Mesodermal cell (in vitro differentiated cells): ENCODE data around the gene RIPOR2.

ENCODE experiments used
- H3K27ac ChIP-seq: 2 replicates; pipeline ENCODE4 v1.7.0; 2013; ENCODE audit warnings: mild to moderate bottlenecking, low read depth, low read length, moderate library complexity; ENCODE audit not compliant: severe bottlenecking
- H3K36me3 ChIP-seq: 2 replicates; pipeline ENCODE4 v1.7.1; 2013; ENCODE audit warnings: mild to moderate bottlenecking, low read length, moderate library complexity; ENCODE audit not compliant: control insufficient read depth, insufficient read depth
- H3K4me1 ChIP-seq: one replicate; pipeline ENCODE4 v1.7.1; 2013; ENCODE audit warnings: mild to moderate bottlenecking, low read length; ENCODE audit not compliant: insufficient read depth, control insufficient read depth, poor library complexity, severe bottlenecking
- H3K4me3 ChIP-seq: 2 replicates; pipeline ENCODE4 v1.7.0; 2013; ENCODE audit warnings: low read length, control low read depth, mild to moderate bottlenecking; ENCODE audit not compliant: insufficient read depth, poor library complexity, severe bottlenecking; ENCODE audit errors: extremely low read depth
- H3K9me3 ChIP-seq: 2 replicates; pipeline ENCODE4 v1.7.1; 2013; ENCODE audit warnings: mild to moderate bottlenecking, low read length, moderate library complexity; ENCODE audit not compliant: control insufficient read depth
- WGBS, 2 experiments: methylation state at CpG; one replicate each; pipeline ENCODE4 v1.1.5; 2013; ENCODE audit warnings: missing lambda C conversion rate in 2 of 2; ENCODE audit not compliant: insufficient coverage in 2 of 2; 5-methylcytosine and 5-hydroxymethylcytosine counted together

The RIPOR2 gene

GRCh38 chr6:24799541-24799915 is 136.2 kb downstream of the RIPOR2 start:
- Histone ChIP-seq H3K27ac (no peak overlapping the region), H3K4me1 (no peaks in the 10 kb centered on the region), H3K9me3 (no peaks in the 10 kb centered on the region), H3K4me3 (no peak overlapping the region), H3K36me3 (no peaks in the 10 kb centered on the region)
- WGBS, 2 experiments = 78 to 100% methylated on average over 1 of the region's 1 CpG

DNA sequence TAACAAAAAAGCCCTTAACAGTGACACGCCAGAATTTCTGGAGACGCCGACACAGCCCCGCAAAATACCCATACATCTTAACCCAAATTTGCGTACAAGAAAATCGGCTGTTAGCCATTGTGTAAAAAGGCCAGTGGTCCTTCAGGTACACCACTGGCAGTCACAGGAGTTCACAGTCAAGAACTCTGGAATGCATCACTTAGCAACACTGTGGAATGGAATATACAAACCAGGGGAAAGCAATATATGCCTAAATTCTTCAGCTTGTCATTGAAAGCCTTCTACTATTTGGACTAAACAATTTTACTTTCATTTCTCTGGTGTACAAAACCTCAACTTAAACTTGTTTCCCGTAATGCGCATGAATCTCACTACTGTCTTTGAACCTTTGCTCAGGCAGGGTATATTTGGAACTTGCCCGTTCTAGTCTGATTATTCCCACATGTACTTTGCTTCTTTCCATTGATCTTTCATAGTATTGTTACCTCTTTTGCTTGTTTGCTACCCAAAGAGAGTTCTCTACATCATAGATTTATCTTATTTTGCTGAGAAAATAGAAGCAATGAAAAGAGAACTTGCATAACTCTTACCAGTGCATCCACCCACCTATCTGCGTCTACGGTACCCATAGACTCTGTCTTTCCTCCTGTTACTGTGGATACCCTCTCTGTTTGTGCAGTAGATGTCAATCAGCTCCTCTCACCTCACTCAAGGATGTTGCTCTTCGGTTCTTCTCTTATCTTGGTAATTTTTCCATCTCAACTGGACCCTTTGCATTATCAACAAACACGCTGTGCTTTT is 136.8 kb downstream of the RIPOR2 start, which contains the start of gene ARMH2:
Gene ARMH2 (minus strand): TSS at position 178 of the 801 bp plus-strand sequence. CDS start 60 bp downstream, at position 118.
- WGBS, 2 experiments = 93% methylated on average over 12 to 13 of the region's 13 CpGs
- Histone ChIP-seq H3K4me1 (no peaks in the 10 kb centered on the region), H3K9me3 (no peaks in the 10 kb centered on the region), H3K27ac (no peak within 1 kb of the TSS), H3K36me3 (no peaks in the 10 kb centered on the region), H3K4me3 (no peak within 1 kb of the TSS)

DNA sequence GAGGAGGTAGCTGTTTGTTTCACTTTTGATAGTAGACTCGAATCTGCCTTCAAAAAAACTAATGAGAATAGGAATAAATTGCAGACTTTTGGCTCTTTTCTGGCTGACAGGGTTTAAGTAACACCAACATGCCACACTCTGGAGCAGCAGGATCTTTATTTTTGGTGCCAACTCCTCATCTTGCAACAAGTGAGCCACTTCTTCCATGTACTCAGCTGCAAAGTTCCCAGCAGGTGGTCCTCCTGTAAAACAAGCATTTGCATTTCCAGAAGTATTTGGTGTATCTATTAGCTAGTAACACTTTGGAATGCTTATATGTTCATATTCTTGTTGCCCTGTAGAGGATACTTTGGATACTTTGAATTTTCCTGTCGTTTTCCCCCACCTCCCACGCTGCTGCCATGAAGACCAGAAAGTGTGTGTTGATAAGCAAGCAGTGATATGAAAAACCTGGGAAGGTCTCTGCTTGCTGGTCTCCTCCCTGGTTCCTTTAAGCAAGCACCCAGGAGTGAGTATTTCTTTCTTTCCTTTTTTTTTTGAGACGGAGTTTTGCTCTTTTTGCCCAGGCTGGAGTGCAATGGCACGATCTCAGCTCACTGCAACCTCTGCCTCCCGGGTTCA is 138.1 kb downstream of the RIPOR2 start:
- H3K27ac ChIP-seq = no peak overlapping the region
- 84 to 93% methylated on average over 3 of the region's 6 CpGs for whole genome bisulfite sequencing, 2 experiments

GRCh38 chr6:24796616-24797290 is 139.0 kb downstream of the RIPOR2 start:
- 82 to 94% methylated on average over 3 to 4 of the region's 6 CpGs for WGBS, 2 experiments
- no peaks in the 10 kb centered on the region for H3K4me1 ChIP-seq
- no peaks in the 10 kb centered on the region for H3K9me3 ChIP-seq
- no peak overlapping the region for H3K4me3 ChIP-seq
- H3K36me3 ChIP-seq = no peaks in the 10 kb centered on the region
- H3K27ac ChIP-seq = no peak overlapping the region

More for the DNA sequence above, 138.1 kb downstream of the RIPOR2 start:
- Histone ChIP-seq H3K36me3 (no peaks in the 10 kb centered on the region), H3K4me3 (no peak overlapping the region), H3K9me3 (no peaks in the 10 kb centered on the region), H3K4me1 (no peaks in the 10 kb centered on the region)

DNA sequence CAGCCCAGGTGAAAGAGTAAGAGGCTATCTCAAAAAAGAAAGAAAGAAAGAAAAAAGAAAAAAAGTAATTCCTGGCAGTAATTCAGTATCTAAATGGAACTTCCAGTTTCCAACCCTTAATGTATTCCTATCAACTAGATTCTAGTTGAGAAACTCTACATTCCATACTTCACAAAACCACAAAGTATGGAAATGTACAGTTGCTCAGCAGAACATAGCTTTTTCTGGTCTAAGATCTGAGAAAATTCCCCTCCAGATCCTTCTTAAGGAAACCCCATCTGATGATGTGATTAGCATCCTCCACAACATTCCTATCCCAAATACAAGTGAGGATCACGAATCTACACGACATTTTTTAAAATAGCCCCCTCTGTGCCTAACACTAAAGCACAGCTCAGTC is 140.7 kb downstream of the RIPOR2 start:
- no peak overlapping the region for H3K27ac ChIP-seq
- WGBS, 2 experiments = 100% methylated on average over 1 of the region's 2 CpGs; no CpG with 5 or more reads in 1 of the 2 experiments
- H3K4me3 ChIP-seq = no peak overlapping the region
- H3K9me3 ChIP-seq = no peaks in the 10 kb centered on the region
- no peaks in the 10 kb centered on the region for H3K4me1 ChIP-seq
- H3K36me3 ChIP-seq = no peaks in the 10 kb centered on the region

DNA sequence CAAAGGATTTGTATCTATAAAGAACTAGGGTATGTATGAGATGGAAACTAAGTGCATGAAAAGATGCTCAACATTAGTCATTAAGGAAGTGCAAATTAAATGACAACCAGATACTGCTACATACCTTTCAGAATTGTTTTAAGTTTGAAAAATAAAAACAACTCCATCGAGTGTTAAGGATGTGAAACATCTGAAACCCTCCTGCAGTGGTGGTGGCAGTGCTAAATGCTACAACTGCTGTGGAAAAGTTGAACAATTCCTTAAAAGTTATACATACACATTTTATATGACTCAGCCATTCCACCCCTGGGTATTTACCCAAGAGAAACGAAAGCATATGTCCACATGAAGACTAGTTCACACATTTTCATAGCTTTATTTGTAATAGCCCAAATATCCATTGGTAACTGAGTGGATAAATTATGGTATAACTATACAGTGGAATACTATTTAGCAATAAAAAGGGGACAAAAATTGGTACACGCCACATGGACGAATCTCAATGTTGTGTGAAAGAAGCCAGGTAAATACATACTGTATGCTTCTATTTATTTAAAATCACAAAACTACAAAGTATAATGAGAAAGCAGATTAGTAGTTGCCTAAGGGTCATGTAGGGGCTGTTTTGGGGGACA is 147.6 kb downstream of the RIPOR2 start:
- H3K9me3 ChIP-seq = no peaks in the 10 kb centered on the region
- no peaks in the 10 kb centered on the region for H3K4me1 ChIP-seq
- no peak overlapping the region for H3K27ac ChIP-seq
- no peak overlapping the region for H3K4me3 ChIP-seq
- H3K36me3 ChIP-seq = peaks cover 47% of the 10 kb centered on the region
- WGBS, 2 experiments = no CpG with 5 or more reads among the region's 4 CpGs

DNA sequence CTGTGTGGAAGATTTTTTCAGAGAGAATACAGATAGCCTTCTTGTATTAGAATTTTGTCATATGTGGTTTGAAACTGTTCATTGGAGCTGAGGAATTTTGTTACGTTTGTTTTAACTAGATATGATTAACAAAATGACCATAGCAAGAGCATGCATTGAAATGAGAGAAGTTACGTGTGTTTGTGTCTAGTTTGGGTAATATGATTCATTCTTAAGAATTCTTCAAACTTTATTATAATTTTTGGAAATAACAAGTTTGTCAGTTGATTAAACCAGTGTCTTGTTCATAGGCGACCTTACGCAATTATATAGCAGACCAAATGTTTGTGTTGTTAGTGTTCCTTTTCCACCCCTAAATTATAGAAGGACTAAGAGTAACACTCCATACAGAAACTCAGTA is 155.6 kb downstream of the RIPOR2 start:
- H3K27ac ChIP-seq = no peak overlapping the region
- H3K4me3 ChIP-seq = no peak overlapping the region
- H3K4me1 ChIP-seq = no peaks in the 10 kb centered on the region
- no peaks in the 10 kb centered on the region for H3K9me3 ChIP-seq
- no CpG with 5 or more reads among the region's 4 CpGs for WGBS, 2 experiments
- peaks cover 54% of the 10 kb centered on the region for H3K36me3 ChIP-seq

DNA sequence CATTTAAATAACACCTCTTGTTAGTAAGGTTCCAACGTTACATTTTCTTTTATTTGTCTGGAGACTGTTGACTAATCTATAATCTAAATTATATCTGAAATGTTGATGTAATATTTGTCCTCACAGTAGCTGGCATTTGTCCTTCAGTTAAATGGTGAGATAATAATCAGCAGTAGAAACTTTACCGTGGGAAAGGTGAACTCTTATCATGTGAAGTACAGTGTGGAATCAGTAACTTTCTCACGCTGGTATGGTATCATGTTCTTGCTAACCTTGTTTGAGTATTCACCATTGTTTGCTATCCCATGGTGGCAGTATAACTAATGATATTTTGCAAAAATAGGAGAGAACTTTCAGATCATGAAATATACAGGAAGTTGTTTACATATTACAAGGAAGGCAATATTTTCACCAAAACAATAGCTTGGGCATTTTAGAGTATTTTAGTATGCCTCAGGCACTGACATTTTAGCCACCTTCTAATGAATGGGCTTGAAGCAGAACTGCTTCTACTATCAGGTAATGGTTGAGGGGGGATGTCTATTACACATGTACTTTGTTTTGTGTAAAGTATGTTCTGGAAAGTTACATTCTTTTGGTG is 156.2 kb downstream of the RIPOR2 start:
- peaks cover 50% of the 10 kb centered on the region for H3K36me3 ChIP-seq
- H3K27ac ChIP-seq = no peak overlapping the region
- H3K4me3 ChIP-seq = no peak overlapping the region
- no peaks in the 10 kb centered on the region for H3K4me1 ChIP-seq
- 89 to 91% methylated on average over 1 to 2 of the region's 3 CpGs for WGBS, 2 experiments
- H3K9me3 ChIP-seq = no peaks in the 10 kb centered on the region

- Histone ChIP-seq H3K27ac (no peak overlapping the region), H3K9me3 (no peaks in the 10 kb centered on the region), H3K4me3 (no peak overlapping the region), H3K4me1 (no peaks in the 10 kb centered on the region), H3K36me3 (peaks cover 44% of the 10 kb centered on the region)
Observed at GRCh38 chr6:24778878-24779277, 156.9 kb downstream of the RIPOR2 start.

DNA sequence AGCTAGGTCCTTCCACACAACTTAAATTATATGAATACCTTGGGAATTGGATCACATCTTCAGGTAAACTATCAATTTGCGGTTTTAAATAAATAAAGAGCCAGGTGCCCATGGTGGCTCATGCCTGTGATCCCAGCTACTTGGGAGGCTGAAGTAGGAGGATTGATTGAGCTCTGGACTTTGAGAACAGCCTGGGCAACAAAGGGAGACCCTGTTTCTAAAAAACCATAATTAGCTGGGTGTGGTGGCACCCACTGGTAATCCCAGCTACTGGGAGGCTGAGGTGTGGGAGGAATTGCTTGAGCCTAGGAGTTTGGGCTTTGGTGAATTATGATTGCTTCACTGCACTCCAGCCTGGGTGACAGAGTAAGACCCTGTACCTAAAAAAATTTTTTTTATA is 157.6 kb downstream of the RIPOR2 start:
- Histone ChIP-seq H3K27ac (no peak overlapping the region), H3K4me3 (no peak overlapping the region), H3K9me3 (no peaks in the 10 kb centered on the region), H3K36me3 (peaks cover 41% of the 10 kb centered on the region), H3K4me1 (no peaks in the 10 kb centered on the region)
- WGBS, 2 experiments = 91 to 100% methylated on average over 1 of the region's 1 CpG
